Right lobe of liver (tissue), 6 donors: ENCODE data around the gene SAA1. TPM values are rescaled to one million over a fixed set of nuclear protein-coding genes. Genes with fewer than 3 reads are reported as not detected.
"Not testable (repeated sequence)": the region's sequence is repeated elsewhere in the genome, so short reads cannot be mapped to it uniquely, and the experiment has no call there.

Experiments
- ATAC-seq, 4 donors: fragments of 200-7000 bp; cut with Tn5 transposase; one replicate each; pipeline ENCODE4 v1.9.1; 2020; ENCODE audit warnings: mild to moderate bottlenecking in 4 of 4, moderate library complexity in 4 of 4
- DNase-seq, 3 donors: peaks; one replicate each; pipeline ENCODE4 v3.0.0-alpha.2; 2020
- H3K27ac ChIP-seq, 3 donors: fragments of 200-600 bp; one replicate each; pipeline ENCODE4 v1.8.0; 2022
- H3K27me3 ChIP-seq, 2 donors: fragments of 200-600 bp; one replicate each; pipeline ENCODE4 v1.8.0; 2022
- H3K36me3 ChIP-seq, 4 donors: fragments of 200-600 bp; sonication (generic) in 1 of 4; one replicate each; pipeline versions ENCODE4 v1.5.1 to v1.8.0; 2017 to 2022; ENCODE audit warnings: control low read depth in 1 of 4
- H3K4me1 ChIP-seq, 4 donors: fragments of 200-600 bp; sonication (generic) in 1 of 4; one replicate each; pipeline versions ENCODE4 v1.5.1 to v1.8.0; 2017 to 2022; ENCODE audit warnings: control low read depth in 1 of 4
- H3K4me3 ChIP-seq, 3 donors: fragments of 200-600 bp; one replicate each; pipeline ENCODE4 v1.8.0; 2022
- H3K9me3 ChIP-seq, 4 donors: fragments of 200-600 bp; sonication (generic) in 1 of 4; one replicate each; pipeline versions ENCODE4 v1.5.1 to v1.8.0; 2017 to 2022; ENCODE audit warnings: control low read depth in 1 of 4
- CTCF ChIP-seq, 4 donors: fragments of 200-600 bp in 3 of 4; fragments of 450-650 bp in 1 of 4; IDR thresholded peaks; one replicate each; pipeline versions ENCODE4 v1.5.1 to v1.8.0; 2016 to 2022; ENCODE audit warnings: antibody characterized with exemption in 4 of 4, mild to moderate bottlenecking in 2 of 4
- POLR2A ChIP-seq: fragments of 450-650 bp; IDR thresholded peaks from one replicate; pipeline ENCODE4 v1.6.1; 2017; ENCODE audit warnings: antibody characterized with exemption, mild to moderate bottlenecking
- WGBS: methylation state at CpG from one replicate; pipeline ENCODE4 v1.1.6; 2018; ENCODE audit warnings: low coverage, low lambda C conversion rate; ENCODE audit not compliant: insufficient coverage; ENCODE audit errors: missing lambda C conversion rate; 5-methylcytosine and 5-hydroxymethylcytosine counted together
- intact Hi-C, 2 donors: fragments of 100-400 bp; cut with DNase I; formaldehyde crosslinking; loops; one replicate each; pipeline versions ENCODE4 v1.11.2 to v1.14.1; 2022
- total RNA-seq, 6 experiments: library from RNA; depleted of rRNA in 2 of 6; stranded (reverse); fragments of >200 nt in 2 of 6; fragmentation: NEBNext Ultra II Directional in 3 of 6; extraction: Animal tissue kit (Norgen Biotek cat#: 25700) in 3 of 6; gene quantifications; one replicate each; pipeline versions ENCODE4 v1.1.0 to v1.2.4, GENCODE V29; 2016 to 2023
- donor health status: DM: no; HTN: yes; CAD: no.
- donor health status: DM: no; HTN: no; CAD: no.
- donor health status: DM: no; HTN: no; CAD: no.
- donor health status: DM: no; HTN: yes; CAD: no.
- donor health status: DM: no; HTN: yes; CAD: no.

Gene SAA1
- total RNA-seq, 6 experiments from 2014 or later = 7,699 to 33,192 (median 12,593) TPM

- Histone ChIP-seq H3K36me3 (no peaks in the 10 kb centered on the region), H3K4me1 (peaks cover 0 to 15% (median 2%) of the 10 kb centered on the region in 4 donors), H3K27me3 (no peaks in the 10 kb centered on the region), H3K4me3 (no peak overlapping the region), H3K27ac (no peak overlapping the region), H3K9me3 (no peaks in the 10 kb centered on the region)
- 30% methylated on average over 2 of the region's 6 CpGs for WGBS
- TF ChIP-seq CTCF (IDR thresholded peaks at IDR 0.05) = no peak
- TF ChIP-seq POLR2A = no peak
- peak in 1 of 3 donors; percentile 53 for DNase-seq
- intact Hi-C loops = no loop called here
- ATAC-seq = peak in 1 of 4 donors; percentile 1
These were observed 20.7 kb upstream of the SAA1 start for GRCh38 chr11:18245396-18245795.

GRCh38 chr11:18246379-18247190, 19.5 kb upstream of the SAA1 start:
- ATAC-seq (peak; percentile 13 to 66 (median 44)), DNase-seq (peak in 1 of 3 donors; percentile 47)
- peak overlapping the region in 2 of 3 donors; percentile 0 to 11 for H3K27ac ChIP-seq
- H3K27me3 ChIP-seq, H3K4me3 ChIP-seq, intact Hi-C loops, H3K36me3 ChIP-seq, H3K9me3 ChIP-seq: not testable (repeated sequence)
- TF ChIP-seq POLR2A (peak; percentile 38), CTCF (IDR thresholded peaks at IDR 0.05) (peak in 1 of 4 donors; percentile 13)
- 45% methylated on average over 9 of the region's 11 CpGs for WGBS
- peaks cover 0 to 13% (median 2%) of the 10 kb centered on the region in 4 donors for H3K4me1 ChIP-seq

- H3K27ac ChIP-seq, intact Hi-C loops, ATAC-seq, DNase-seq, H3K27me3 ChIP-seq, H3K9me3 ChIP-seq, H3K4me3 ChIP-seq, H3K36me3 ChIP-seq, H3K4me1 ChIP-seq: not testable (repeated sequence)
- 64% methylated on average over 1 of the region's 6 CpGs for WGBS
These were observed 18.9 kb upstream of the SAA1 start for GRCh38 chr11:18247191-18247581.

GRCh38 chr11:18248561-18248960, 17.5 kb upstream of the SAA1 start, which contains the start of gene SAA2:
TSS of gene SAA2 (minus strand) at chr11:18248668. CDS start at chr11:18248011, 657 bp downstream.
- peak; percentile 16 to 63 (median 50) for ATAC-seq

More at GRCh38 chr11:18248561-18248960, 17.5 kb upstream of the SAA1 start, which contains the start of gene SAA2:
- TF ChIP-seq CTCF (IDR thresholded peaks at IDR 0.05) = no peak
- peak; percentile 71 for TF ChIP-seq POLR2A
- peak in 2 of 3 donors; percentile 54 to 68 for DNase-seq
- Histone ChIP-seq H3K27me3 (no peaks in the 10 kb centered on the region), H3K4me3 (no peak within 1 kb of the TSS), H3K9me3 (no peaks in the 10 kb centered on the region), H3K27ac (peak within 1 kb of the TSS in 2 of 3 donors; percentile 13 to 63), H3K36me3 (no peaks in the 10 kb centered on the region), H3K4me1 (peaks cover 0 to 10% (median 2%) of the 10 kb centered on the region in 4 donors)
- intact Hi-C loops = no loop called here
- 27% methylated on average over 3 of the region's 5 CpGs for WGBS
